ENCODE data around the gene RETREG3. TPM values are rescaled to one million over a fixed set of nuclear protein-coding genes. Genes with fewer than 3 reads are reported as not detected.

The RETREG3 gene
- polyA plus RNA-seq, 1 of the 3 experiments (the other 2 are of a cell fraction), result 13.3 TPM

- TF ChIP-seq NRF1 (IDR thresholded peaks at IDR 0.05; ENCODE audit: low read depth, low read length), result no peak
- TF ChIP-seq CHD2 (IDR thresholded peaks at IDR 0.05; ENCODE audit: low read length, partially characterized antibody), result no peak
- TF ChIP-seq REST (IDR thresholded peaks at IDR 0.05; ENCODE audit: low read depth, low read length), result no peak
- TF ChIP-seq TEAD4 (IDR thresholded peaks at IDR 0.05; ENCODE audit: borderline replicate concordance, insufficient read depth), result no peak
- TF ChIP-seq CTCF (IDR thresholded peaks at IDR 0.05), result no peak
- no peak for TF ChIP-seq TCF12 (IDR thresholded peaks at IDR 0.05)
- TF ChIP-seq GABPA (IDR thresholded peaks at IDR 0.05; ENCODE audit: low read depth), result no peak
Measured at GRCh38 chr17:42564815-42565522, 44.2 kb downstream of the RETREG3 start (continued).

GRCh38 chr17:42563950-42564349 lies 45.2 kb downstream of the RETREG3 start:
- no peak overlapping the region for H3K4me3 ChIP-seq (ENCODE audit: low read depth in 2 of 2, low read length in 1 of 2)
- H3K4me2 ChIP-seq, result peak overlapping the region; percentile 98
- peaks cover 29% of the 10 kb centered on the region for H3F3A ChIP-seq (replicated peaks; ENCODE audit: insufficient read depth)
- H3K9me2 ChIP-seq, result no peaks in the 10 kb centered on the region
- H3K27me3 ChIP-seq (ENCODE audit: insufficient read depth), result no peaks in the 10 kb centered on the region
- no peak overlapping the region for H3K9ac ChIP-seq
- 85% methylated on average over 9 of the region's 9 CpGs for WGBS (ENCODE audit: low lambda C conversion rate)
- no peaks in the 10 kb centered on the region for H4K20me1 ChIP-seq (ENCODE audit: insufficient read depth)
- DNase-seq, result no peak
- peaks cover 20 to 37% of the 10 kb centered on the region in 2 experiments for H3K36me3 ChIP-seq (replicated peaks in 1 of 2; ENCODE audit: control insufficient read depth in 1 of 2, insufficient read depth in 2 of 2, low read length in 1 of 2)
- TF ChIP-seq REST (IDR thresholded peaks at IDR 0.05; ENCODE audit: low read depth, low read length), result no peak
- no peak for TF ChIP-seq TAF1 (IDR thresholded peaks at IDR 0.05; ENCODE audit: borderline replicate concordance, low read depth, low read length)
- TF ChIP-seq MXI1 (IDR thresholded peaks at IDR 0.05; ENCODE audit: low read depth, low read length), result no peak
- no peak for TF ChIP-seq EZH2phosphoT487 (IDR thresholded peaks at IDR 0.05; ENCODE audit: borderline replicate concordance, low read depth)
- no peak for TF ChIP-seq MEF2A (IDR thresholded peaks at IDR 0.05; ENCODE audit: borderline replicate concordance, low read depth)
- TF ChIP-seq CHD2 (IDR thresholded peaks at IDR 0.05; ENCODE audit: low read length, partially characterized antibody), result no peak
- TF ChIP-seq GABPA (IDR thresholded peaks at IDR 0.05; ENCODE audit: low read depth), result no peak
- TF ChIP-seq RXRA (IDR thresholded peaks at IDR 0.05; ENCODE audit: borderline replicate concordance, low read depth), result no peak
- TF ChIP-seq YY1 (IDR thresholded peaks at IDR 0.05; ENCODE audit: low read depth), result no peak
- TF ChIP-seq SMC3 (IDR thresholded peaks at IDR 0.05; ENCODE audit: low read depth, low read length), result no peak
- TF ChIP-seq USF1 (IDR thresholded peaks at IDR 0.05; ENCODE audit: borderline replicate concordance, low read depth), result no peak
- TF ChIP-seq RAD21 (IDR thresholded peaks at IDR 0.05; ENCODE audit: low read length), result no peak
- TF ChIP-seq GATA2 (CRISPR knock-in tag; IDR thresholded peaks at IDR 0.05), result no peak
- no peak overlapping the region; a peak in 1 of 4 replicates for H3K27ac ChIP-seq (ENCODE audit: low read depth in 2 of 2, low read length in 1 of 2)
- H2AFZ ChIP-seq (ENCODE audit: low read depth), result no peak overlapping the region
- no peaks in the 10 kb centered on the region for H3K9me3 ChIP-seq
- peaks cover 4 to 33% of the 10 kb centered on the region in 2 experiments; a peak in 3 of 4 replicates for H3K4me1 ChIP-seq (ENCODE audit: control insufficient read depth in 1 of 2, insufficient read depth in 2 of 2, low read depth in 1 of 2, low read length in 1 of 2)
- ChIA-PET POLR2A (interaction anchor here (1.1 kb wide), 1 partner anchor 10 kb away, joined by 3 read pairs; no protein-coding TSS in a partner anchor), CTCF (interaction anchor here (0.8 to 8.3 kb wide), 4 partner anchors 12 to 115 kb away, joined by 3 to 51 read pairs (median 4); no protein-coding TSS in a partner anchor)
- H3K79me2 ChIP-seq (ENCODE audit: insufficient read depth), result peaks cover 69% of the 10 kb centered on the region
